BE2C (cell line): ENCODE measurements around the gene VPS26A.

Source experiments
- DNase-seq: peaks from one replicate; pipeline ENCODE4 v3.0.0-alpha.2; 2020
- H3K27me3 ChIP-seq: fragments of 250-450 bp; sonication (Bioruptor Pico); 2 replicates; pipeline ENCODE4 v1.5.1; 2020; ENCODE audit warnings: mild to moderate bottlenecking
- H3K36me3 ChIP-seq: fragments of 250-450 bp; sonication (Bioruptor Pico); 2 replicates; pipeline ENCODE4 v1.5.1; 2020; ENCODE audit warnings: mild to moderate bottlenecking
- H3K4me1 ChIP-seq: fragments of 250-450 bp; sonication (Bioruptor Pico); 2 replicates; pipeline ENCODE4 v1.5.1; 2020
- H3K4me3 ChIP-seq: 2 replicates; pipeline ENCODE4 v1.5.1; 2011; ENCODE audit warnings: low read depth, low read length
- H3K9me3 ChIP-seq: fragments of 250-450 bp; sonication (Bioruptor Pico); 2 replicates; pipeline ENCODE4 v1.5.1; 2020
- CTCF ChIP-seq: IDR thresholded peaks from 2 replicates; pipeline ENCODE4 v1.5.1; 2012; ENCODE audit warnings: mild to moderate bottlenecking, low read depth, low read length

The VPS26A gene

GRCh38 chr10:69215405-69216171 is 91.6 kb downstream of the VPS26A start:
- DNase-seq = no peak
- Histone ChIP-seq H3K9me3 (no peaks in the 10 kb centered on the region), H3K4me3 (no peak overlapping the region), H3K27me3 (no peaks in the 10 kb centered on the region), H3K36me3 (no peaks in the 10 kb centered on the region), H3K4me1 (no peaks in the 10 kb centered on the region)
- TF ChIP-seq CTCF = no peak

- Histone ChIP-seq H3K9me3 (no peaks in the 10 kb centered on the region), H3K27me3 (no peaks in the 10 kb centered on the region), H3K36me3 (no peaks in the 10 kb centered on the region), H3K4me1 (no peaks in the 10 kb centered on the region), H3K4me3 (no peak overlapping the region)
- TF ChIP-seq CTCF = no peak
- no peak for DNase-seq
Measured at GRCh38 chr10:69216577-69217118, 92.7 kb downstream of the VPS26A start.

GRCh38 chr10:69217119-69217754 is 93.3 kb downstream of the VPS26A start:
- no peak for TF ChIP-seq CTCF
- Histone ChIP-seq H3K36me3 (no peaks in the 10 kb centered on the region), H3K27me3 (no peaks in the 10 kb centered on the region), H3K4me3 (no peak overlapping the region), H3K4me1 (no peaks in the 10 kb centered on the region), H3K9me3 (no peaks in the 10 kb centered on the region)
- DNase-seq = no peak

GRCh38 chr10:69218831-69219230 is 94.9 kb downstream of the VPS26A start:
- DNase-seq = no peak
- Histone ChIP-seq H3K4me3 (no peak overlapping the region), H3K9me3 (no peaks in the 10 kb centered on the region), H3K27me3 (no peaks in the 10 kb centered on the region), H3K36me3 (no peaks in the 10 kb centered on the region), H3K4me1 (no peaks in the 10 kb centered on the region)
- no peak for TF ChIP-seq CTCF

- Histone ChIP-seq H3K36me3 (no peaks in the 10 kb centered on the region), H3K4me1 (no peaks in the 10 kb centered on the region), H3K4me3 (no peak within 1 kb of the TSS), H3K27me3 (no peaks in the 10 kb centered on the region), H3K9me3 (no peaks in the 10 kb centered on the region)
- TF ChIP-seq CTCF = no peak
- DNase-seq = no peak
Measured at GRCh38 chr10:69220041-69220451, 96.1 kb downstream of the VPS26A start, which contains the start of gene HKDC1. TSS of gene HKDC1 (plus strand) at chr10:69220332. CDS start at chr10:69220436, 104 bp downstream.

- no peaks in the 10 kb centered on the region for H3K4me1 ChIP-seq
- DNase-seq = no peak
- no peak for TF ChIP-seq CTCF
- H3K4me3 ChIP-seq = no peak overlapping the region
- no peaks in the 10 kb centered on the region for H3K9me3 ChIP-seq
- no peaks in the 10 kb centered on the region for H3K27me3 ChIP-seq
- H3K36me3 ChIP-seq = no peaks in the 10 kb centered on the region
Measured at GRCh38 chr10:69220507-69220906, 96.5 kb downstream of the VPS26A start.
